Mesendoderm (in vitro differentiated cells): ENCODE results near the gene ROR1.
"Not testable (repeated sequence)": the region's sequence is repeated elsewhere in the genome, so short reads cannot be mapped to it uniquely, and the experiment has no call there.

Experiments
- DNase-seq: peaks from one replicate; pipeline ENCODE4 v3.0.0; 2013
- H2AK5ac ChIP-seq: 2 replicates; pipeline ENCODE4 v1.6.1; 2013; ENCODE audit warnings: low read length, inconsistent platforms
- H2BK120ac ChIP-seq: 2 replicates; pipeline ENCODE4 v1.6.1; 2013; ENCODE audit warnings: low read depth, mild to moderate bottlenecking, low read length, moderate library complexity, mixed read lengths
- H2BK15ac ChIP-seq: replicated peaks from 2 replicates; pipeline ENCODE4 v1.6.1; 2013; ENCODE audit warnings: low read depth, mild to moderate bottlenecking, moderate library complexity
- H2BK5ac ChIP-seq: 2 replicates; pipeline ENCODE4 v1.6.1; 2013; ENCODE audit warnings: low read length, inconsistent platforms
- H3K18ac ChIP-seq: 2 replicates; pipeline ENCODE4 v1.6.1; 2013; ENCODE audit warnings: mild to moderate bottlenecking, low read length, mixed read lengths
- H3K23ac ChIP-seq: one replicate; pipeline ENCODE4 v1.6.1; 2013; ENCODE audit warnings: low read length
- H3K27ac ChIP-seq: 2 replicates; pipeline ENCODE4 v1.5.1; 2013; ENCODE audit warnings: low read depth, mild to moderate bottlenecking, inconsistent platforms, low read length, moderate library complexity
- H3K27me3 ChIP-seq: 2 replicates; pipeline ENCODE4 v1.6.1; 2013; ENCODE audit warnings: low read length, control low read depth, mild to moderate bottlenecking, inconsistent platforms; ENCODE audit not compliant: insufficient read depth, poor library complexity
- H3K36me3 ChIP-seq: 2 replicates; pipeline ENCODE4 v1.6.1; 2013; ENCODE audit warnings: low read length, inconsistent platforms; ENCODE audit not compliant: control insufficient read depth, insufficient read depth
- H3K4ac ChIP-seq: one replicate; pipeline ENCODE4 v1.6.1; 2013; ENCODE audit warnings: low read depth, mild to moderate bottlenecking, low read length, moderate library complexity
- H3K4me1 ChIP-seq: 2 replicates; pipeline ENCODE4 v1.6.1; 2013; ENCODE audit warnings: low read depth, low read length, inconsistent platforms; ENCODE audit not compliant: control insufficient read depth
- H3K4me2 ChIP-seq: 2 replicates; pipeline ENCODE4 v1.6.1; 2013; ENCODE audit warnings: low read length
- H3K4me3 ChIP-seq: 2 replicates; pipeline ENCODE4 v1.5.1; 2013; ENCODE audit warnings: mild to moderate bottlenecking, low read length
- H3K56ac ChIP-seq: one replicate; pipeline ENCODE4 v1.6.1; 2013; ENCODE audit warnings: low read length
- H3K79me1 ChIP-seq: 2 replicates; pipeline ENCODE4 v1.6.1; 2013; ENCODE audit warnings: low read length, inconsistent platforms
- H3K79me2 ChIP-seq: 2 replicates; pipeline ENCODE4 v1.6.1; 2013; ENCODE audit warnings: mild to moderate bottlenecking, low read length; ENCODE audit not compliant: control insufficient read depth, insufficient read depth
- H3K9ac ChIP-seq: 2 replicates; pipeline ENCODE4 v1.6.1; 2013; ENCODE audit warnings: low read length, inconsistent platforms
- H4K5ac ChIP-seq: one replicate; pipeline ENCODE4 v1.6.1; 2013; ENCODE audit warnings: low read length
- H4K8ac ChIP-seq: one replicate; pipeline ENCODE4 v1.6.1; 2013; ENCODE audit warnings: low read depth, mild to moderate bottlenecking, control low read depth, low read length, moderate library complexity
- WGBS: extraction: QIAGEN DNeasy Blood & Tissue Kit; methylation state at CpG from one replicate; pipeline ENCODE4 v1.1.7; 2013; ENCODE audit warnings: low lambda C conversion rate, missing lambda C conversion rate; ENCODE audit not compliant: insufficient coverage; ENCODE audit errors: extremely low coverage; 5-methylcytosine and 5-hydroxymethylcytosine counted together

The ROR1 gene

GRCh38 chr1:63813829-63814277, 40.0 kb downstream of the ROR1 start:
- H3K4me3 ChIP-seq: no peak overlapping the region
- no peak overlapping the region for H3K4ac ChIP-seq
- no peak overlapping the region for H2BK5ac ChIP-seq
- no peak for DNase-seq
- peaks cover 12% of the 10 kb centered on the region for H3K4me1 ChIP-seq
- peaks cover 13% of the 10 kb centered on the region for H3K79me2 ChIP-seq
- H3K4me2 ChIP-seq: no peak overlapping the region
- no peak overlapping the region for H2AK5ac ChIP-seq
- no CpG with 5 or more reads among the region's 3 CpGs for WGBS
- H3K18ac ChIP-seq: no peak overlapping the region
- no peaks in the 10 kb centered on the region for H3K36me3 ChIP-seq
- H3K27me3 ChIP-seq: no peaks in the 10 kb centered on the region
- H4K8ac ChIP-seq: no peak overlapping the region
- H3K56ac ChIP-seq: no peak overlapping the region
- H2BK120ac ChIP-seq: no peak overlapping the region
- no peak overlapping the region for H4K5ac ChIP-seq
- peaks cover 3% of the 10 kb centered on the region for H3K79me1 ChIP-seq
- H2BK15ac ChIP-seq: no peak overlapping the region
- no peak overlapping the region for H3K23ac ChIP-seq
- no peak overlapping the region for H3K27ac ChIP-seq
- H3K9ac ChIP-seq: no peak overlapping the region

GRCh38 chr1:63816217-63816815, 42.5 kb downstream of the ROR1 start:
- not testable (repeated sequence) for H3K4me2 ChIP-seq, H3K4me1 ChIP-seq, H4K8ac ChIP-seq, H2BK15ac ChIP-seq, H2BK120ac ChIP-seq, H3K4ac ChIP-seq, H3K4me3 ChIP-seq, H3K36me3 ChIP-seq, H3K18ac ChIP-seq, H3K56ac ChIP-seq, H3K27ac ChIP-seq, H2BK5ac ChIP-seq, H3K79me1 ChIP-seq, H2AK5ac ChIP-seq, H3K9ac ChIP-seq, H3K23ac ChIP-seq, H4K5ac ChIP-seq, DNase-seq, H3K27me3 ChIP-seq
- H3K79me2 ChIP-seq: peaks cover 17% of the 10 kb centered on the region
- no CpG with 5 or more reads among the region's 5 CpGs for WGBS

GRCh38 chr1:63817152-63817667, 43.4 kb downstream of the ROR1 start:
- H3K4me2 ChIP-seq: no peak overlapping the region
- no peak overlapping the region for H4K5ac ChIP-seq
- no peak overlapping the region for H3K27ac ChIP-seq
- H3K36me3 ChIP-seq: no peaks in the 10 kb centered on the region
- no peak overlapping the region for H3K18ac ChIP-seq
- H3K56ac ChIP-seq: no peak overlapping the region
- H3K9ac ChIP-seq: no peak overlapping the region
- no peak overlapping the region for H2BK5ac ChIP-seq
- no peak overlapping the region for H3K4ac ChIP-seq
- H3K4me3 ChIP-seq: no peak overlapping the region
- DNase-seq: no peak
- no peak overlapping the region for H2BK15ac ChIP-seq
- no peak overlapping the region for H2BK120ac ChIP-seq
- H3K4me1 ChIP-seq: peaks cover 10% of the 10 kb centered on the region
- peaks cover 22% of the 10 kb centered on the region for H3K79me2 ChIP-seq
- H3K27me3 ChIP-seq: no peaks in the 10 kb centered on the region
- no peak overlapping the region for H2AK5ac ChIP-seq
- no peak overlapping the region for H4K8ac ChIP-seq
- H3K23ac ChIP-seq: no peak overlapping the region
- peaks cover 7% of the 10 kb centered on the region for H3K79me1 ChIP-seq
- no CpG with 5 or more reads among the region's 5 CpGs for WGBS

GRCh38 chr1:63817700-63818099, 43.9 kb downstream of the ROR1 start:
- H4K5ac ChIP-seq: no peak overlapping the region
- no peak overlapping the region for H2BK5ac ChIP-seq
- H3K9ac ChIP-seq: no peak overlapping the region
- H3K79me2 ChIP-seq: peaks cover 22% of the 10 kb centered on the region
- H3K56ac ChIP-seq: no peak overlapping the region
- H3K4ac ChIP-seq: no peak overlapping the region
- no peak overlapping the region for H3K18ac ChIP-seq
- no CpG with 5 or more reads among the region's 6 CpGs for WGBS
- H2BK120ac ChIP-seq: no peak overlapping the region
- peak overlapping the region; percentile 48 for H3K23ac ChIP-seq
- no peak overlapping the region for H4K8ac ChIP-seq
- DNase-seq: no peak
- H2BK15ac ChIP-seq: no peak overlapping the region
- H3K36me3 ChIP-seq: no peaks in the 10 kb centered on the region
- H3K4me2 ChIP-seq: no peak overlapping the region
- H3K27me3 ChIP-seq: no peaks in the 10 kb centered on the region
- H2AK5ac ChIP-seq: no peak overlapping the region
- peaks cover 10% of the 10 kb centered on the region for H3K4me1 ChIP-seq
- H3K4me3 ChIP-seq: no peak overlapping the region
- H3K27ac ChIP-seq: no peak overlapping the region
- H3K79me1 ChIP-seq: peaks cover 7% of the 10 kb centered on the region

- H3K56ac ChIP-seq: no peak overlapping the region
- H3K4ac ChIP-seq: no peak overlapping the region
- H3K23ac ChIP-seq: no peak overlapping the region
- H4K8ac ChIP-seq: no peak overlapping the region
- H2BK5ac ChIP-seq: no peak overlapping the region
- H2AK5ac ChIP-seq: no peak overlapping the region
- H3K4me3 ChIP-seq: no peak overlapping the region
- H3K4me2 ChIP-seq: no peak overlapping the region
- H2BK120ac ChIP-seq: no peak overlapping the region
- H3K4me1 ChIP-seq: peaks cover 10% of the 10 kb centered on the region
- H4K5ac ChIP-seq: no peak overlapping the region
- no peak overlapping the region for H3K9ac ChIP-seq
- no peak for DNase-seq
- H3K18ac ChIP-seq: no peak overlapping the region
- no peak overlapping the region for H3K27ac ChIP-seq
- peaks cover 7% of the 10 kb centered on the region for H3K79me1 ChIP-seq
- no peaks in the 10 kb centered on the region for H3K36me3 ChIP-seq
- no CpG with 5 or more reads among the region's 1 CpG for WGBS
- H3K27me3 ChIP-seq: no peaks in the 10 kb centered on the region
- peaks cover 20% of the 10 kb centered on the region for H3K79me2 ChIP-seq
- H2BK15ac ChIP-seq: no peak overlapping the region
Measured at GRCh38 chr1:63818567-63819325, 44.9 kb downstream of the ROR1 start.
